ENCODE results near the gene SMPDL3A. TPM values are rescaled to one million over a fixed set of nuclear protein-coding genes. Genes with fewer than 3 reads are reported as not detected.

Gene SMPDL3A
- total RNA-seq, 1 experiment from 2014 or later, result 0.59 TPM

DNA sequence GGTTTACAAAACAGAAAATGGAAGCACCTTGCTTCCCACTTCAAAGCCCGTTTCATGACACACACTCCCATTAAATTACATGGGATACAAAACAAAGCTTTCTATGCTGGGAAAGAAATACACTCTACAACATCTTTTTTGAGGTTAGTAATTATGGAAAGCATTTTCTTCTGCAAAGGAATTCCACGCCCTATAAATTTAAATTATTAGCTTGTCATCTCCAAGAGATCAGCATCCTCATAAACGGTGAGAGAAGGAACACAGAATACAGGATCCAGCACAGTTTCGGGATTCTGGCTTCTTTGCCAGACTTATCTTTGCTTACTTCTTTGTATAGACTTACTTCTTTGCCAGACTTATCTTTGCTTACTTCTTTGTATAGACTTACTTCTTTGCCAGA lies 1.3 kb upstream of the SMPDL3A start:
- Histone ChIP-seq H2BK120ac (ENCODE audit: low read depth, low read length, poor library complexity, severe bottlenecking) (no peak overlapping the region), H3K9ac (ENCODE audit: extremely low read depth, insufficient read length, low read length) (no peak overlapping the region), H3K4me2 (ENCODE audit: insufficient read depth, insufficient read length, low read length) (no peak overlapping the region), H3K79me1 (ENCODE audit: insufficient read depth, low read depth, low read length, poor library complexity, severe bottlenecking) (no peaks in the 10 kb centered on the region), H3K4ac (ENCODE audit: low read depth, low read length) (no peak overlapping the region), H4K20me1 (ENCODE audit: control insufficient read depth, insufficient read depth, insufficient read length) (no peaks in the 10 kb centered on the region), H3K27me3 (ENCODE audit: insufficient read depth, low read length) (peaks cover 3% of the 10 kb centered on the region; the same call in 1 of the 2 replicates), H3T11ph (ENCODE audit: low read length) (no peak overlapping the region), H3K79me2 (ENCODE audit: insufficient read depth, low read length) (no peaks in the 10 kb centered on the region), H3K56ac (ENCODE audit: insufficient read length, low read depth, low read length) (no peak overlapping the region), H2AFZ (ENCODE audit: low read length) (no peak overlapping the region), H2BK15ac (ENCODE audit: low read depth, low read length) (no peak overlapping the region), H4K5ac (ENCODE audit: insufficient read length, low read depth, low read length) (no peak overlapping the region), H3K9me3 (ENCODE audit: control insufficient read depth, low read depth, low read length) (no peaks in the 10 kb centered on the region), H3K14ac (ENCODE audit: insufficient read depth, low read length) (no peak overlapping the region), H4K91ac (ENCODE audit: insufficient read length, low read depth, low read length) (no peak overlapping the region), H3K4me1 (ENCODE audit: insufficient read depth, low read length) (peaks cover 5% of the 10 kb centered on the region; the same call in 1 of the 2 replicates), H3K23me2 (ENCODE audit: insufficient read length, low read depth, low read length, poor library complexity, severe bottlenecking) (peaks cover 11% of the 10 kb centered on the region), H3K23ac (ENCODE audit: insufficient read length, low read depth, low read length) (no peak overlapping the region), H2AK5ac (ENCODE audit: insufficient read length, low read length) (no peak overlapping the region), H2BK5ac (ENCODE audit: insufficient read length, low read length) (no peak overlapping the region), H2BK20ac (ENCODE audit: low read depth, low read length, poor library complexity, severe bottlenecking) (no peak overlapping the region), H3K27ac (ENCODE audit: insufficient read length, low read depth, low read length) (no peak overlapping the region), H2BK12ac (ENCODE audit: insufficient read length, low read depth, low read length) (no peak overlapping the region), H3K18ac (ENCODE audit: insufficient read length, low read depth, low read length) (no peak overlapping the region), H4K8ac (replicated peaks; ENCODE audit: insufficient read length, low read depth, low read length) (no peak overlapping the region)
- Mint-ChIP-seq H3K27ac (no peak overlapping the region), H3K9me3 (no peaks in the 10 kb centered on the region; a peak in 1 of 5 replicates), H3K4me1 (peaks cover 42 to 45% of the 10 kb centered on the region in 2 experiments), H3K27me3 (ENCODE audit: low read depth) (peaks cover 36% of the 10 kb centered on the region), H3K4me3 (0 out of 5 replicates have a peak overlapping the region, but pooled peaks of 1 of the 2 experiments have one; percentile 84), H3K36me3 (ENCODE audit: insufficient read depth in 1 of 3, low read depth in 3 of 3) (no peaks in the 10 kb centered on the region)
- no peak for DNase-seq
- no CpG with 5 or more reads among the region's 4 CpGs for WGBS (ENCODE audit: extremely low coverage, insufficient read length, low lambda C conversion rate)
- no peak for TF ChIP-seq CTCF (conservative IDR thresholded peaks at IDR 0.05)
